HEK293T (cell line): ENCODE results near the gene POLR1G.

Experiments used
- CTCF ChIA-PET: fragments of 350-600 bp; formaldehyde crosslinking; extraction: SDS; loops from one replicate; lab custom pipeline; 2021; ENCODE audit warnings: antibody characterized with exemption, inconsistent platforms; lab: Yijun Ruan, JAX
- POLR2A ChIA-PET: fragments of 350-600 bp; formaldehyde crosslinking; extraction: SDS; loops from one replicate; lab custom pipeline; 2020; ENCODE audit warnings: antibody characterized with exemption, inconsistent platforms; lab: Yijun Ruan, JAX
- DNase-seq: peaks from one replicate; pipeline ENCODE4 v3.0.0; 2012; ENCODE audit warnings: mixed read lengths; ENCODE audit errors: extremely low spot score
- ARNT ChIP-seq: fragments of 450-650 bp; IDR thresholded peaks from 2 replicates; pipeline ENCODE4 v1.6.1; 2017; ENCODE audit warnings: mild to moderate bottlenecking
- BHLHE40 ChIP-seq: fragments of 450-650 bp; IDR thresholded peaks from 2 replicates; pipeline ENCODE4 v1.6.1; 2016; ENCODE audit warnings: mild to moderate bottlenecking, moderate library complexity, borderline replicate concordance
- CTBP1 ChIP-seq: fragments of 450-650 bp; IDR thresholded peaks from 2 replicates; pipeline ENCODE4 v1.6.1; 2016; ENCODE audit warnings: borderline replicate concordance
- ELF4 ChIP-seq: fragments of 450-650 bp; IDR thresholded peaks from 2 replicates; pipeline ENCODE4 v1.6.1; 2017; ENCODE audit warnings: antibody characterized with exemption
- FOXA1 ChIP-seq: fragments of 450-650 bp; IDR thresholded peaks from 2 replicates; pipeline ENCODE4 v1.6.1; 2016; ENCODE audit warnings: mild to moderate bottlenecking
- FOXK2 ChIP-seq: fragments of 450-650 bp; IDR thresholded peaks from 2 replicates; pipeline ENCODE4 v1.6.1; 2016; ENCODE audit warnings: mild to moderate bottlenecking
- FOXM1 ChIP-seq: fragments of 450-650 bp; IDR thresholded peaks from 2 replicates; pipeline ENCODE4 v1.6.1; 2017; ENCODE audit warnings: mild to moderate bottlenecking, borderline replicate concordance
- HDGF ChIP-seq: fragments of 450-650 bp; IDR thresholded peaks from 2 replicates; pipeline ENCODE4 v1.6.1; 2017; ENCODE audit warnings: antibody characterized with exemption, borderline replicate concordance
- L3MBTL2 ChIP-seq: fragments of 450-650 bp; conservative IDR thresholded peaks from 2 replicates; pipeline ENCODE4 v1.6.1; 2016; ENCODE audit warnings: mild to moderate bottlenecking
- LEF1 ChIP-seq: fragments of 450-650 bp; IDR thresholded peaks from 2 replicates; pipeline ENCODE4 v1.6.1; 2017; ENCODE audit warnings: mild to moderate bottlenecking, borderline replicate concordance
- NFRKB ChIP-seq: fragments of 450-650 bp; IDR thresholded peaks from 2 replicates; pipeline ENCODE4 v1.6.1; 2016; ENCODE audit warnings: mild to moderate bottlenecking, moderate library complexity
- SP1 ChIP-seq: fragments of 450-650 bp; IDR thresholded peaks from 2 replicates; pipeline ENCODE4 v1.6.1; 2017
- SUZ12 ChIP-seq: fragments of 450-650 bp; IDR thresholded peaks from 2 replicates; pipeline ENCODE4 v1.6.1; 2016; ENCODE audit warnings: mild to moderate bottlenecking
- TARDBP ChIP-seq: fragments of 450-650 bp; IDR thresholded peaks from 2 replicates; pipeline ENCODE4 v1.6.1; 2016
- ZNF384 ChIP-seq: fragments of 450-650 bp; IDR thresholded peaks from 2 replicates; pipeline ENCODE4 v1.6.1; 2016
- TF ChIP-seq, protein P1 (sequence below): fragments of 450-650 bp; IDR thresholded peaks from 2 replicates; pipeline ENCODE4 v1.6.1; 2016

Gene POLR1G

GRCh38 chr19:45370410-45371204 lies 35.8 kb upstream of the POLR1G start, which contains the start of gene ERCC2:
ERCC2 (minus strand) TSS chr19:45370573; CDS start chr19:45370540, 33 bp downstream.
- DNase-seq: peak; percentile 100
- TF ChIP-seq SUZ12: no peak
- TF ChIP-seq ARNT: no peak
- TF ChIP-seq TARDBP: no peak
- TF ChIP-seq FOXK2: no peak; the same call in 1 of the 2 replicates
- TF ChIP-seq BHLHE40: no peak
- TF ChIP-seq ZNF384: 0 out of 2 replicates have a peak, but pooled peaks have one; percentile 33
- no peak for TF ChIP-seq CTBP1
- TF ChIP-seq, protein P1, sequence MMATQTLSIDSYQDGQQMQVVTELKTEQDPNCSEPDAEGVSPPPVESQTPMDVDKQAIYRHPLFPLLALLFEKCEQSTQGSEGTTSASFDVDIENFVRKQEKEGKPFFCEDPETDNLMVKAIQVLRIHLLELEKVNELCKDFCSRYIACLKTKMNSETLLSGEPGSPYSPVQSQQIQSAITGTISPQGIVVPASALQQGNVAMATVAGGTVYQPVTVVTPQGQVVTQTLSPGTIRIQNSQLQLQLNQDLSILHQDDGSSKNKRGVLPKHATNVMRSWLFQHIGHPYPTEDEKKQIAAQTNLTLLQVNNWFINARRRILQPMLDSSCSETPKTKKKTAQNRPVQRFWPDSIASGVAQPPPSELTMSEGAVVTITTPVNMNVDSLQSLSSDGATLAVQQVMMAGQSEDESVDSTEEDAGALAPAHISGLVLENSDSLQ: peak; percentile 100
- TF ChIP-seq FOXM1: no peak
- no peak for TF ChIP-seq NFRKB
- no peak for TF ChIP-seq FOXA1
- TF ChIP-seq L3MBTL2: peak; percentile 17; the same call in 1 of the 2 replicates
- ChIA-PET CTCF (interaction anchor here (0.7 to 0.8 kb wide), 2 partner anchors 33 to 632 kb away, joined by 3 to 4 read pairs; no protein-coding TSS in a partner anchor), POLR2A (no interaction called here)

DNA sequence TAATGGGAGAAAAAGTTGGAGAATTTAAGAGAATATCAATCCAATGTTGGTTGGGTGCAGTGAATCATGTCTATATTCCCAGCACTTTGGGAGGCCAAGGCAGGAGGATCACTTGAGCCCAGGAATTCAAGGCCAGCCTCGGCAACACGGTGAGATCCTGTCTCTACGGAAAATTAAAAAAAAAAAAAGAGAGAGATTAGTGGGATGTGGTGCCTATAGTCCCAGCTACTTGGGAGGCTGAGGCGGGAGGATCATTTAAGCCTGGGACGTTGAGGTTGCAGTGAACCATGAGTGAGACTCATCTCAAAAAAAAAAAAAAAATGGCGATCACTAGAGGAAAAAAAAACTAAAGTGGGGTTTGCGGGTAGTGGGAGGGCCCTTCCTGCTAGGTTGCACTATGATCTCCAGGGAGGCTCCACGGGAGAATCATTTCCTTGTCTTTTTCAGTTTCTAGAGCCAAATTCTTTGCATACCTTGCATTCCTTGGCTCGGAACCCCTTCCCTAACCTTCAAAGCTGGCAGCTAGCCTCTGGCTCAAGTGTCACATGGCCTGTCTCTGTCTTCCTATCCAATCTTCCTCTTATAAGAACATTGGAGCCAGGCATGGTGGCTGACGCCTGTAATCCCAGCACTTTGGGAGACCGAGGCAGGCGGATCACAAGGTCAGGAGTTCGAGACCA lies 30.3 kb upstream of the POLR1G start:
- CTCF ChIA-PET: no interaction called here
- POLR2A ChIA-PET: no interaction called here
- no peak for DNase-seq
- TF ChIP-seq SUZ12 (no peak), HDGF (no peak), CTBP1 (no peak), FOXM1 (no peak), LEF1 (no peak), L3MBTL2 (no peak)

DNA sequence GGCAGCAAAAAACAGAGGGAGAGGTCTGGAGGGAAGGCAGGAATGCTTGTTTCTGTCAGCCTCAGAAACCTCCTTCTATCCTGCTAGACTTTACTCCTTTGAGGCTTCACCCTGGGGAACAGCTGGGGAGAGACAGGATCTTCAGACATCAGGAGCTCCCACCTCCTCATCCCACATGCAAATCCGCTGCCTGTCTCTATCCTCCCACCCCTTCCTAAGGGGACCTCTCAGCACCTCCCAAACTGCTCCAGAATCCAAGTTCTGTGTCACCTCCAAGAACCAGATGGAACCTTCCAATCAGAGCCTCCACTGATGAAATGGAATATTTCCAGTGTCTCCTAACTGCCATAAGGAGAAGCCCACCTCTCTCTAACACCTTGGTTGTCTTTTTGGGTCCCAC lies 26.3 kb upstream of the POLR1G start:
- ChIA-PET POLR2A (no interaction called here), CTCF (no interaction called here)
- DNase-seq: no peak
- TF ChIP-seq BHLHE40 (no peak), NFRKB (no peak), HDGF (no peak), FOXA1 (no peak), FOXM1 (no peak), ARNT (no peak), CTBP1 (no peak), ZNF384 (no peak), TARDBP (no peak), FOXK2 (no peak), SP1 (no peak), ELF4 (no peak), SUZ12 (no peak)
- TF ChIP-seq, protein P1: no peak

DNA sequence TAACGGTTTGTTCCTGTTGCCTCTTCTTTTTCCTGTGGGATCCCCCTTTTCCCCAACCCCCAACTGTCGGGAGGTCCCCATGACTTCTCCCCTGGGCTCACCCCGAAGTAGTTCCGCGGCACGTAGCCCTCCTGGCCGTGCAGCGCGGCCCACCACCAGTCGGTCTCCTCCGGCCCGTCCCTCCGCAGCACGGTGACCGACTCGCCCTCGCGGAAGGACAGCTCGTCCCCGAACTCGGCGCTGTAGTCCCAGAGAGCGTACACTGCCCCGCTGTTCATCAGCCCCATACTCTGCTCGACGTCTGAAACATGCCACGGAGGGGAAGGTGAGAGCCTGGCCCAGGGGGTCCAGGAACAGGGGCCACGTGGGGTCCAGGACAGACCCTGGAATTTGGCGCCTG lies 24.0 kb upstream of the POLR1G start:
- CTCF ChIA-PET: no interaction called here

More for the DNA sequence above, 24.0 kb upstream of the POLR1G start:
- DNase-seq: no peak
- POLR2A ChIA-PET: interaction anchor here (0.8 kb wide), 1 partner anchor 22 kb away, joined by 3 read pairs; the partner anchor contains the start of gene PPP1R13L
- TF ChIP-seq, protein P1: no peak
- TF ChIP-seq ELF4 (no peak), NFRKB (no peak), FOXK2 (no peak), HDGF (no peak), FOXM1 (no peak), BHLHE40 (no peak), FOXA1 (no peak), ZNF384 (no peak), L3MBTL2 (no peak), SP1 (no peak), LEF1 (no peak), CTBP1 (no peak)
